GM20000 (cell line): Measurements from ENCODE around the gene SLC6A12.

Source experiments
- DNase-seq: peaks from one replicate; pipeline ENCODE4 v3.0.0; 2012; ENCODE audit warnings: low spot score
- CTCF ChIP-seq: IDR thresholded peaks from 2 replicates; pipeline ENCODE4 v1.5.1; 2012; ENCODE audit warnings: mild to moderate bottlenecking, control low read depth; ENCODE audit errors: extremely low read depth, missing control alignments

Gene SLC6A12

DNA sequence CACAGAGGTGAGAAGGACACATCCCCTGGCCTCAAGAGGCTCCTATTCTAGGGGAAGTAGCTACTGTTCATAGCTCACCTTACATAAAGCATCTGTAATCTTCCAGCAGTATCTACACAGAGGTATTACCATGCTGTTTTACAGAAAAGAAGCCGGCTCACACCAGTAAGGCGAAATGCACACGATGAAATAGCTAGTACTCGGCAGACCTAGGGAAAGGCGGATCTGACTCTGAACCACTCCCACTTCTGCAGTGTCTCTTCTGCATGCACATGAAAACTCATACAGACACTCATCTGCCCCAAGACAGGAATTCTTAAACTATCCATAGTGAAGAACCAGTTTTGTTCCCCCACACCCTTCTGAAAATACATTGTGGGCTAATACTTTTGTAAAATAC lies 73.8 kb downstream of the SLC6A12 start:
- TF ChIP-seq CTCF, result no peak
- DNase-seq, result no peak
